GM21360 (cell line): ENCODE measurements around the gene MBD3.

Source experiments
- ATAC-seq: cut with Tn5 transposase; IDR thresholded peaks from one replicate; pipeline ENCODE4 v1.9.1; 2021; ENCODE audit warnings: mild to moderate bottlenecking, moderate library complexity; ENCODE audit not compliant: unreplicated experiment

The MBD3 gene

DNA sequence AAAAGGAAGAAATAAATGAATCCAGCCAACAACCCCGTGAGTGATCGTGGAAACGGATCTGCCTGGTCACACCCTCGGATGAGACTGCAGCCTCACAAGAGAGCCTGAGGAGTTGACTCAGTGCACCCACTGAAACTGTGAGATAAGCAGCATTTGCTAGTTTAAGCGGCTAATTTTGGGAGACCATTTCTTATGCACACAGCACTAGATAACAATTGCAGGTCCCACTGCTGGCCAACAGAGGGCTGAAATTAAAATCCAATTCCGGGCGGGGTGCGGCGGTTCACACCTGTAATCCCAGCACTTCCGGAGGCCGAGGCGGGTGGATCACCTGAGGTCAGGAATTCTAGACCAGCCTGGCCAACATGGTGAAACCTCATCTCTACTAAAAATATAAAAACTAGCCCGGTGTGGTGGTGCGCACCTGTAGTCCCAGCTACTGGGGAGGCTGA lies 9.0 kb upstream of the MBD3 start:
- no peak for ATAC-seq

DNA sequence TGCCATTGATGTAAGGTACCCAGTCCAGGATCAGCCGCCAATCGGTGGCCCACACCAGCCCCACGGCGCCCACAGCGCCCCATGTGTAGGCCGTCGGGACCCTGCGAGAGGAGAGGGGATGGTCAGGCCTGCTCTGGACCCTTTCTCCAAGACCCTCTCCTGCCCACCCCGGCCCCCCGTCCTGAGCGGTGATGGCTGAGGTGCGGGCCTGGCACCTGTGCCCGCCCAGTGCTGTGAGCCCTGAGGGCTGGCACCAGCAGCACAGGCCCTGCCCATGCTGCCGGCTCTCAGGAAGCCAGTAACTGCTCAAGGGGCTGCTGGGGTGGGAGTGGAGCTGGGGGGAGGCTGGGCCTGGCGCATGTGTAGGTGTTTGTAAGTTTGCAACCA lies 6.8 kb upstream of the MBD3 start:
- no peak for ATAC-seq

DNA sequence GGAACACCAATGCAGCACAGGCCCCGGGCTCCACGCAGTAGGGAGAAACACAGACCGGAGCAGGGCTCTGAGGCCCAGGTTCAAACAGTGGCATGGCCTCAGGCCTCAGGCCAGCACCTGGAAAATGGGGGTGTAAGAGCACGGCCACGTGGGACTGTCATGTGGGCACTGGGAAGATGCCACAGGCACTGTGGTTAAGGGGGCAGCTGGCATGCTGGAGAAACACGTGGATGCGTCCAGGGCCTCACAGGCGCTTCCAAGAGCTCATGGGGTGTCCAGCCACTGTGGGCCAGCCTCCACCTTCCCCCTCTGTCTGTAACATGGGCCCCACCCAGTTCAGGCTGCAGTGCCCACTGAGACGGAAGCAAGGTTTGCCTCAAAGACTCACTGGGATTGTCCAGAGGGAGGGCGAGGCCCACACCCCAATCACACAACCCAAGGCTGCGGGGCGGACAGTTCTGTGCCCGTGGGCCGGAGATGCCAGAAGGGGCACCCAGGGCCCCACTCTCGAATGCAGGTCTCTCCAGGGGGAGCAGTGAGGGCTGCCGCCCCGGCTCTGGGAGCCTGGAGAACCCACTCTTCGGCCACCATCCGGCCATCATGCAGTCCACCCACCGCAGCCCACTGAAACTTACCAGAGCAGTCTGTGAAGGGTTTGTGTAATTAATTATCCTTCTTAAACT lies 6.3 kb upstream of the MBD3 start:
- no peak for ATAC-seq

DNA sequence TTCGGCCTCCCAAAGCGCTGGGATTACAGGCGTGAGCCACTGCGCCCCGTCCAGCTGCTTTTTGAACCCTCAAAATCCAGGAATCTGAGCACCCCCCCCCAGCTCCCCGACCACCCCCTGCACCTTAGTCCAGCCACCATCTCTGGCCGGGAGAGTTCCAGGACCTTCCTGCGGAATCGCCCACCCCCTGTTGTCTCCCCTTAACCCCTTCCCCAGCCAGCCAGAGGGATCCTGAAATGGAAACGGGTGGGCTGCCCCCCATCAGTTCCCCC lies 772 bp upstream of the MBD3 start:
- ATAC-seq = no peak

DNA sequence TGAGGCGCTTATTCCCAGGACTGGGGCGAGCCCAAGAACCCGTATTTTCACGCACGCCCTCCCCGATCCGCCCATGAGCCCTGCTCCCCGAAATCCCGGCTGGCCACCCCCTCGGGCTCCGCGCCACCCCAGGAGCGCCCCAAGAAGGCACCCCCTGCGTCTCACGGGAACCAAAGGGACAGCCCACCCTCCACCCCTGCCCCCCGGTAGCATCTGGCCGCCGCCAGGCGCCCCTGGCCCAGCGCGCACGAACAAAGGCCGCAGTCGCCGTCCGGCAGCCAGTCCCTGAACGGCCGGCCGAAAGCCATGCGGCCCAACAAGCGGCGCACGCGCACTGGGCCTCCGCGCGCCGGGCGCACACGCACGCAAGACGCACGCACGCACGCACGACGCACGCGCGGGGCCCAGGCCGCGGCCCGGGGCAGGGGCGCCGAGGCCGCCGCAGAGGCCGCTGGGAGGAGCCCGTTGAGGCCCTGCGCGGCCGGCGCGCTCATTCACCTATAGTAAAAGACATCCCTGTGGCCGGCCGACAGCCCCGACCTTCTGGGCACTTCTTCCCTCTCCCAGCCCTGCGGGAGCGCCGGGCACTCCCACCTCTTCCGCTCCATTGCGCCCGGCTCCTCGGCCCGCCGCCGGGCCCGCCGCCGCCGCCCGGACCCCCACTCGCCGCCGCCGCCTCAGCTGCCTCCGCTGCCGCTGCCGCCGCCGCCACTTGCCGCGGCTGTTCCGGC lies 476 bp downstream of the MBD3 start:
- peak; percentile 67 for ATAC-seq

DNA sequence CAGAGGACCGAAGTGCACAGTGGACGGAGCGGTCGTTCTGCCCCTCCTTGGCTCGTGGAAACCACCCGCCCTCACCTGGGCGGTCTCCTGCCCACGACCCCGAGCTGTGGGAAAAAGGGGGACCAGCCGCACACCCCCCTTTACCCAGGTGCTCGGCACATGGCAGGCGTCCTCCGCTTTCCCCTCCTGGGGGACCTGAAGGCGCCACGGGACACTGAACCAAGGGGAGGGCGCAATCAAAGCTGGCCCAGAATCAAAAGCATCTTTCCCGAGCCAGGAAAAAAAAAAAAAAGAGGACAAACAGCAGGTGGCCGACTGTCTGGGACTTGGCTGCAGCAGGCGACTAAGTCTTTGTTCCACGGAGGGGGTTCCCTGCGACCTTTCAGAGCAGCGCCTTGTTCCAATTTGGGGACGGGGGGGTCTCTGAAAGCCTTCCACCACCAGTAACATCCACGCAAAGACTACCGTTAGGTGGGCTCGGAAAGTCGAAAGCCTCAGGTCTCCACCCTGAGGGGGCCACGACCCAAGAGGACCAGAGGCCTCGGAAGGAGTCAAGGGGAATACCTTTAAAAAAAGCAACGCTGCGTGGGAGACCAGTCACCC lies 1.1 kb downstream of the MBD3 start:
- no peak for ATAC-seq

DNA sequence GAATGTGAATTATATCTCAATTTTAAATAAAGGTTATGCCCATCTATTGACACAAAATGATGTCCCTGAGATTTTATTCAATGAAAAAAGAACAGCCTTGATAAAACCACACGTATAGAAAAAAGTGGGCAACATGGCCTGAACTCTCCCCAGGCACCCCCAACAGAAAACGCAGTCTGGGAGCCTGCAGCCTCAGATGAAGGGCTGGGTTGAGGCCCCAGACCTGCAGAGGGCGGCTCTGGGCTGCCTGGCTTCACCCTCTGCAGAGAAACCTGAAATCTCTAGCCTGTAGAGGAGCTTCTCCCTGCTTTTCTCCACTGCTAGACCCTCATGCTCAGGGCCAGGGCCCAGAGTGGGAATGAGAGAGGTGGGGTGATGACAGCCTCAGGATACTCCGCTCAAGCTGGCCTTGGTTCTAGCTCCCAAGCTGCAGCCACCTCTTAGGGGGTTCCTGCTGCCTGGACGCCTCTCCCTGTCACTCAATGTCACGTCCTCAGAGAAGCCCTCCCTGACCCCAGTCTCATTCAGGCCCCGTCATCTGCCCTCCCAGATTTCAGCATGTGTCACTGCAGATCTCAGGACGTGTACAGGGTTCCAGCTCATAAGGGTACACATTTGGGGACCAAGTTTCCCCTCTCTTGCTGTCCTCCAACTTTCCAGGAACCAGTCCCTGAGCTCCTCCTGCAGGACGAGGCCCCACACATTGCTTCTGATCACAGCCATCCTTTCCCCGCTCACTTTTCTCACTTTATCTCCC lies 1.8 kb downstream of the MBD3 start:
- no peak for ATAC-seq

DNA sequence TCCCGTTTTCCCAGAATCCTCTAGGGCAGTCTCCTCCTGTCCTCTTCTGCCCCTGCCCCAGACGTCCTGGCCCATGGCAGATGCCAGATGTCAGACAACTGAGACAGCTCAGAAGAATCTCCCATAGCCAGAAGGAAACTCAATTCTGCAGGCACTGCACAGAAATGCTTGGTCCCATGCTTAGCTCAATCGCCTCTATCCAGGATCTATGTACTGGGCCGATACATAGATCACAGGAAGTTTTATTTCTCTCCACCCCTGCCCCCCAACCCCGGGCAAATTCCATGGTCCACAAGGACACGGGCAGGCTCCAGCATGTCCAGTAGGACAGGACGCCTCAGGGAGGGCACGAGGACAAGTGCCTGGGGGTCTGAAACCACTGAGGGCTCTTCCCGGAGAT lies 4.8 kb downstream of the MBD3 start:
- no peak for ATAC-seq

DNA sequence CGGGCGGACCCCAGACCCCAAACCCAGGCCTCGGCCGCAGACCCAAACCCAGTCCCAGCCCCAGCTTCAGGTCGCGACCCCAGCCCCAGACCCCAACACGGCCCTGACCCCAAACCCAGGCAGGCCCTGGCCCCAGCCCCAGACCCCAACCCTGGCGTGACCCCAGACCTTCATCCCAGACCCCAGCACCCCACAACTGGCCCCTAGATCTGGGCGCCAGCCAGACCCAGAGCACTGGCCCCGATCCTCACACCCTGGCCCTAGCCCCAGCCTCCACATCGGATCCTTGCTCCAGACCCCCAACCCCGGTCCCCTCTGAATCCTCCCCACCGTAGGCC lies 7.5 kb downstream of the MBD3 start:
- no peak for ATAC-seq

DNA sequence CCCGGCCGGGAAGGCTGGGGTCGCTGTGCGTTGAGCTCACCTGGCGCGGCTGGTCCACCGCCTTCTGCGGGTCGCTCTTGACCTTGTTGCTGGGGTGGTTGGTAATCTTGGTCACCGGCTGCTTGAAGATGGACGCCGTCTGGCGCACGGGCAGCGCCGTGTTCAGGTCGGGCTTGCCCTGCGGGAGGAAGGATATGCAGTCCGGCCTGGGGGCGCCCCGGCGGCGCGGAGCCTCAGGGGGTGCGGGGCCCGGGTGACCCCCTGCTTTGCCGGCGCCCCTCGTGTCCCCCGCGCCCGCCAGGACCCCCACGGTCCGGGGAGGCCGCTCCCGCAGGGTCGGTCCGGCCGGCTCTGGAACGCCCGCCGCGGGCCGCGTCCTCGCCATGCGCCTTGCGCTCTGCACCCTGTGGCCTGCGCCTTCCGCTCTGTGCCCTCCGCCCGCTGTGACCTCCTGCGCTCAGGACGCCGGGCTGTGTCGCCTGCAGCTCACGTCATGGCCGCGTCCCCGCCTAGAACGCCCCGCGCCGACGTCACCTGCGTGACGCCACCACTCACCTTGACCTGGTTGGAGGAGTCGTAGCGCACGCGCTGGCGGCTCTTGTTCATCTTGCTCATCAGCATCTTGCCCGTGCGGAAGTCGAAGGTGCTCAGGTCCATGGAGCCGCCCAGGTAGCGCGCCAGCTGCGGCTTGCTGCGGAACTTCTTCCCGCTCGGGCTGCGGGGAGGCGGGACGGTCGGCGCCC lies 8.0 kb downstream of the MBD3 start:
- no peak for ATAC-seq

DNA sequence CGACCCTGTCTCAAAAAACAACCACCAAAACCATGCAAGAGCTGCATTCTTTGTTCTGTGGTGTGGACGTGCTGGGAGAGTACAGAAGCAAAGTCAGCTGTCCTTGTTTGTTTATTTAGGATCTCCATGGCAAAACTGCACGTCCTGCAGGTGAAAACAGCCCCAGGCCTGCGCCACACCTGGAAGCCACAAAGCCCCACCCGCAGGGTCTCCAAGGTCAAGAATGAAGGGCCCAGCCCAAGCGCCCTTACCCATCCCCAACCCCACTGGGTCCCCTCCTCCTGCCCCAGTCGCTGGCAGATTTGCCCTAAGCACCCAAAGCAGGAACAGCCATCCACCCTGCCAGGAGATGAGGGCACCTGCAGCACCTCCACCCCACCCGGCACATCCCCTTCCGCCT lies 10.5 kb downstream of the MBD3 start:
- ATAC-seq = no peak

DNA sequence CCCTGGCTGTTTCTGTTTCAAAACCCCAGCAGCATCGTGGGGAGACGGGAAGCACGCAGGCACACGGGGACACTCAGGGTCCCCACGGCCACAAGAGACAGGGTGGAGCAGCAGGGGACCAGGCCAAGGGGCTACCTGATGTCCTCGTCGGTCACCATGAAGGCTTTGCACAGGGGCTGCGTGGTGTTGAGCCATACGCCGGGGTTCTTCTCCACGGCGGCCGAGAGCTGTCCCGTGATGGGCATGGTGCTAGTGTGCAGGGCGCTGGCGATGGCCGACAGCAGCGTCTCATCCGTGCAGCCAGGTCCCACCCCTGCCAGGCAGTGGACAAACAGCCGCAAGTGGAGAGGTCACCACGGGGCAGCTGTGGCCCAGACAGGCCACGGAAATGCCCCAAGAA lies 11.7 kb downstream of the MBD3 start:
- no peak for ATAC-seq

DNA sequence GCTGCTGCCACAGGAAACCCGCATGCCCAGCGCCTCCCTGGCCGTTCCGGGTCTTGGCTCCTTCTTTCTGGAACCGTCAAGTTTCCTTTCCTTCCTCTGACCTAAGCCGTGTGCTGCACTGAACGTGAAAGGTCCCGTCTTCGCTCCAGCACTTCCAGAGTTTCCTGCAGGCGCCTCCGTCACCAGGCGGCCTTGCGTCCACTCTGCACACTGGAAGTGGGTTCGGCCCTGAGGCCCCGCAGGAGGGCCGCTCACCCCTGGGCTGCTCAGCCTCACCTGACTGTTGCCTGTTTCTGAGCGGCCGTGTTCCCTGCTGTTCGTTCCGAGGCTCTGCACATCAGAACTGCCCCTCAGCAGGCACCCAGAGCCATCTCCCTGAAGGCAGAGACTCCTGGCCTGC lies 12.3 kb downstream of the MBD3 start:
- ATAC-seq = no peak

DNA sequence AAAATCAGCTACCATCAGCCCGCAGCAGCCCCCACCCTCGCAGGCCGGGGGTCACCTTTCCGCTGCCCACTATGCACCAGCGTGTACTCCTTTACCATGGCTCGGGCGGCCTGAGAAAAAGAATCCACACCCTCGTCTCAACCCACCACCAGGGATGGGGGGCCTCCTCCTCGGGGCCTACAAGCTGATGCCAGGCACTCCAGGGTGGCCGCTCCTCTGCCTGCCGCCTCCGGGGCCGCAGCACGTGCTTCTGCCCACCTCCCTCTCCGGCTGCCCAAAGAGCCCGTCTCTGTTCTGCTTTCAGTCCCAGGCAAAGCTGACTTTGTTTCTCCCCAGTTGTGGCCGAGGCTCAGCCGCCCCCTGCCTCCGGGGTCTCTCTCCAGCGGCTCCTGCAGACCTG lies 13.4 kb downstream of the MBD3 start:
- no peak for ATAC-seq

DNA sequence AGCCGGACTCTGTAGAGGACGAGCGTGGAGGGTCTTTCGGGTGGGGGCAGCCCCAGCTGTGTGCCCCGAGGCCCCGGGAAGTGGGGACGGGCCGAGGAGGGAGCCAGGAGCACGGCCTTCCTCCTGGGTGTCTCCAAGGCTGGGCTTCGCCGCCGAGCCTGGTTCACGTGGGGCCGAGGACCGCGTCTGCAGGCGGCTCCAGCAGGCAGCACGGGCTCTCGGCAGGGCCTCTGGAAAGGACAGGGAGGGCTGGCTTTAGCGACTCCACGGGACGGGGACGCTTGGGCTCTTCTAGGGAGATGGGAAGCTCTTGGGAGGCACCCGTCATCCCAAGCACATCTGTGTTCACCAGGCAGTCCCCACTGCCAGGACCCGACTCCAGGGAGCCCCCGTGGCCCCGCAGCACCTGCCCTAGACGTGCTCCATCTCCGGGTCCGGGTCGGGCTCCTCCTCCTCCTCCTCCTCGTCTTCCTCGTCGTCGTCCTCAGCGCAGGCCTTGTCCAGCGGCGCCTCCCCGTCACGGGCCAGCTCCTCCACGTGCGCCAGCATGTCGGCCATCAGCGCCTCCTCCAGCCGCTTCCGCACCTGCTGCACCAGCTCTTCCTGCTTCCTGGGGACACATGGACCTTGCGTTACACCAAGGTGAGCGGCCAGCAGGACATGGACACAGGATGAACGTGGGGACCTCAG lies 14.6 kb downstream of the MBD3 start:
- no peak for ATAC-seq

DNA sequence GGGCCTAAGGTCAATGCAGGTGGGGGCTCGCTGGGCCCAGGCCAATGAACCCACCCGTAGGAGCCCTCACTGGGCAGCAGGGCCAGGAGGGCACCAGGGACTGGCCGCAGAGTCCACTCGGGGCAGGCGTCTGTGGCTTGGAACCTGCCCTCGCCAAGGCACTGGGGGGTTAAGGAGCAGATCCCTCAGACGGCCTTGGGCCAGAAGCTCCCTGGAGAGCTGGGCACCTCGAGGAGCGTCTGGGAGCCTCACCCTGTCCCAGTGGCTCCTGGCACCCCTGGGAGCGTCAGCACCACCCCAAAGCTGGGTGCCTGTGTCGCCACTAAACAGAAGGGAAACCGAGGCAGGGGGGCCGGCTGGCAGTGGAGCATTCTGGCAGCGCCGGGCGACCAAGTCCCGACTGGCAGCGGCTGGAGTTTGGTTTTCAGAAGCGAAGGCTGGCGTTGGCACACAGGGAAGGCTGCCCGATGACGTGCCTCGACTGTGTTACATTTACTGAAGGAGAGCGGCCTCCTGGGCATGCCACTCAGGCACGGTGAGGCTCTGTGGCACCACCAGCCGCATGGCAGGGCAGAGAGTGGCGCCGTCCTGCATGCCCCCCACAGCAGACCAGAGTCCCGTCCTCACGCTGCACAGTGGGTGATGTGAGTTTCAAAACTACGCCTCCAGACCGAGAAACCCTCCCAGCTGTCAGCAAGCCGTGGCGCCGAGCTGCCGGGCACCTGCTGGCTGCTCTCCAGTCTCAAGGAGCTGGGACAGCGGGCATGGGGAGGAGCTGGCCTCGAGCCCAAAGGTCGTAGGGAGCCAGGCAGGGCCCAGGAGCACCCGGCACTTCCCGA lies 15.4 kb downstream of the MBD3 start:
- ATAC-seq = no peak

DNA sequence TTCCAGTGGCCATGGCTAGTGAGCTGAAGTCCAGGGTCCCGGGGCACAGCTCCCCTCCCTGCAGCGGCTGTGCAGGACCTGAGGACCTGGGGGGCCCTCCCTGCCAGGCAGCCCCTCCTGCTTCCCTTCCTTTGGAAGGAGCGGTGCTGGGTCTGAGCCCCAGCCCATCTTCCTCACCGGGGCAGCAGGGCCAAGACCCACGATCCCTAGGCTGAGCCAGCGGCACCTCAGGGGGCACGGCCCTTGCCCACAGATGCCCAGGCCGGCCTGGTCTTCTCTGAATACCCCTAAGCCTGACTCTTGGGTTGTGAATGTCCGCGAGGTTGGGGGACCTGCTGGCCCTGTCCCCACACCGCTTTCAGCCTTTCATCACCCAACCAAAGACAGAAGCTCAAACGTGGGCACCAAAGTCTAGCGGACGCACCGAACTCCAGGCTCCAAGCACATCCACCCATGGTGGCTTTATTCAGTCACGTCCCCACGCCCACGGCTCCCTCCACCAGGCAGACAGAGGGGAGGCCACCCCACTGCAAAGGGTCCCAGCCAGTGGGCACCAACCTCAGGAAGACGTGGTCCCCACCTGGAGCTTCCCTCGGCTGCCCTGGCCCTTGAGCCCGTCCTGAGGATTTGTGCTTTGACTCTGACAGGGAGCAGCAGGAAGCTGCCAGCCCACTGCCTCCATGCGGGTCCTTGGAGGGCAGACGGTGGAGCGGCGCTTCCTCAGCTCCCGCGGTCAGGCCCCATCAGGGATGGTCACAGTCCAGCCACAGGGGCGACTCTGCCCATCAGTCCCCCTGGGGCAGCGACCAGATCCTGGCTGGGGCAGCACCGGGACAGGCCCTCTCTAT lies 16.2 kb downstream of the MBD3 start:
- no peak for ATAC-seq

DNA sequence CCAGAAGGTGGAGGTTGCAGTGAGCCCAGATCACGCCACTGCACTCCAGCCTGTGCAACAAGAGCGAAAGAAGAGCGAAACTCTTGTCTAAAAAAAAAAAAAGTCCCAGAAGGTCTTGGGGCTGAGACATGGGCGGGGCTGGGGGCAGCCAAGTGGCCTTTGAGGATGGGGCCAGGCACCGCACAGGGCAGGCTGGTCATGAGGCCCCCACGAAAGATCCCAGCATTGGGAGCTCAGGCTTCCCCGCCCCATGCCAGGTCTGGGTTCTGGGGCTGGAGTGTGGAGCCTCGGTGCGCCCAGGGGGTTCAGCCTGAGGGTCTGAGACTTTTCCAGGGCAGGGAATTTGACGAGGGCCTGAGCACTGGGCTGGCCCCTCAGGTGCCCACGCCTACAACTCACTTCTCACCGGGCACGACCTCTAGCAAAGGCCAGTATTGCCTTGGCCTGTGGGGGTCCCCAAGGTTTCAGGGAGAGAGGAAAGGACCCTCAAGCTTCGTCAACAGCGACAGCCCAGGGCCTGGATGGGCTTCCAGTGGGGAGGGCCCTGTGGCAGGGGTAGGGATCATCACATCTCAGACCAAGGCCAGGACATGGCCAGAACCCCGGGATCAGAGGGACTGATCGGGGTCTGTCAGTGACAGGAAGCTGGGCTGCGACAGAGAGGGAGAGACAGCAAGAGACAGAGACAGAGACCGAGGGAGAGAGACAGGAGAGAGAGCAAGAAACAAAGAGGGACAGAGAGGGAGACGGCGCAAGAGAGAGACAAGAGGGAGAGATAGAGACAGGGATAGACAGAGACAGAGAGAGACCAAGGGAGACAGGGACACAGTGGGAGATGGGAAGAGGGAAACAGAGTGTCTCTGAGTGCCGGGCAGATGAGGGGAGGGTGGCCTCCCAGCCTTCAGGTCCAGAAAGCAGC lies 17.1 kb downstream of the MBD3 start:
- ATAC-seq = no peak
